HG03571 (cell line): ENCODE data around the gene TMEM235.
"Not testable (repeated sequence)": the region's sequence is repeated elsewhere in the genome, so short reads cannot be mapped to it uniquely, and the experiment has no call there.

ENCODE experiments used
- ATAC-seq: cut with Tn5 transposase; IDR thresholded peaks from one replicate; pipeline ENCODE4 v1.9.1; 2021; ENCODE audit not compliant: unreplicated experiment

The TMEM235 gene

DNA sequence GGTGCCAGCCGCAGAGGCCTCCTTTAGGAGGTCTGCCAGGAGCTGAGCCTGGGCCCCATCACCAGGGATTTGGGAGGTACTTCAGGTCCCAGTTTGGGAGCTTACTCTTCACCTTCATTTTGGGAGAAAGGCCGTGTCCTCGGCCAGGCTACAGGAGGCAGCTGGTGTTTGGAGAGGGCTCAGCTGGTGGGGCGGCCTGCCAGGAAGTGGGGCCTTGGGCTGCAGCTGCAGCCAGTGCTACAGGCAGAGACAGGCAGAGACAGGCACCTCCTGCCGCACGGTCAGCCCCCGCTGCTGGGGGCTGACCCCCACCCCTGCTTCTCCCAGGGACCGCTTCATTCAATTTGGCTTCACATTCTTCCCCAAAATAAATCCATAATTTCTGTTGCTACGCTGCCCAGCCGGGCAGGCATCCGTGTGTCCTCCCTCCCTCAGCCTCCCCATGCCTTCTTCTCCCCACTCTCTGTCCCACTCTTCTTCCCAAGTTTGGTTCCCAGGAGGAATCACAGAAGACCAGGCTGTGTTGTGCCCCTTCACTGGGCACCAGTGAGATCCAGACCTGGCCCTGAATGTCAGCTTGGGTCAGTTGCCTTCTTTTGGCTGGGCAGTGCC is 6.1 kb downstream of the TMEM235 start:
- no peak for ATAC-seq

DNA sequence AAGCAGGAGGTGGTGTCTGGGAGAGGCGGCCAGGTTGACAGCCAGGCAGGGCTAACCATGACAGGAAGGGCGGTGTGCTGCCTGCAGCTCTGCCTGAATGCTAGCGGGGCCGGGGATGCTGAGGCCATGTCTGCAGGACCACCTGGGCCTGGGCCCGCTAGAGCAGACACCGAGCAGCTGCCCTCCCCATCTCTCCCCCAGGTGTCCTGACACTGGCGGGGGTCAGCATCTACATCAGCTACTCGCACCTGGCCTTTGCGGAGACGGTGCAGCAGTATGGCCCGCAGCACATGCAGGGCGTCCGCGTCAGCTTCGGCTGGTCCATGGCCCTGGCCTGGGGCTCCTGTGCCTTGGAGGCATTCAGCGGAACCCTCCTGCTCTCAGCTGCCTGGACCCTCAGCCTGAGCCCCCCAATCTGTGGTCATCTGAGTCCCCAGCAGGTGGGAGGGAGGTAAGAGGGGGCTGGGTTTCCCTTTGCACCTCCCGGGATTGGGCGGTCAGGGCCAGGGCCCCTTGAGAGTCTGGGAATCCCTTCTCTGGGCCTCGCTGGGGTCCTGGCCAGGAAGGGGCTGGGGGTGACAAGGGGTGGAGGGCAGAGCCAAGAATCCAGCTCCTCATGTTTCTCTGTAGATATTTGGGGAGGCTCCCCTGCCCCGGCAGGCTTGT is 7.5 kb downstream of the TMEM235 start:
- ATAC-seq = no peak

GRCh38 chr17:78239489-78239931 is 8.1 kb downstream of the TMEM235 start:
- ATAC-seq = no peak

GRCh38 chr17:78240012-78240655 is 8.7 kb downstream of the TMEM235 start:
- no peak for ATAC-seq

GRCh38 chr17:78240839-78241238 is 9.4 kb downstream of the TMEM235 start:
- no peak for ATAC-seq

DNA sequence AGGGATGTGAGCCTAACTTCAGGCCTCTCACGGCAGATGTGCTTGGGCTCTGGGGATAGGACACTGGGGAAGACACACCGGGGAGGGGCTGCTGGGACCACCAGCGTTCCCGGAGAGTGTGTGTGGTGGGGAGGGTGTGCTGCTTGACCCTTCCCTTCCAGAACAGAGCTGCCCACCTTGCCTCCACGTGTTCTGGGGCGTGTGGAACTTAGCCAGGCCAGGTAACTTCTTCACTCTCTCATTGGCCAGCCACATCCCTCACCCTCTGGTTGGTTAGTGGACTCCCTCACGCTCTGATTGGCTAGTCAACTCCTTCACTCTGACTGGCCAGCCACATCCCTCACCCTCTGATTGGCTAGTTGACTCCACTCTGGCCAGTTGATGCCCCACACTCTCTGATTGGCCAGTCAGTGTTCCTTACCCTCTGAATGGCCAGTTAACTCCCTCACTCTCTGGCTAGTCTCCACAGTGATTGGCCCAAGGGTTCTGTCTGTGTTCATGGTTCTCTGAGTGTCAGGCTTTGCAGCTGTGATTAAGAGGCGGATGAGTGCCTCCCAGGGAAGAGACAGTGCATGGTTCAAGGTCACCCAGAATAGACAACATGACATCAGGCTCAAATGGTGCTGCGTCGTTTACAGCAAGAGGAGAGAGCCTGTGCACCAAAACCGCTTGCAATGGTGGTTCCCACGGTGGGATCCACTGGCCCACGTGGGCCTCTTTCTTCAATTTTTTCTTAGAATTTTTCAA is 10.0 kb downstream of the TMEM235 start:
- ATAC-seq = no peak

DNA sequence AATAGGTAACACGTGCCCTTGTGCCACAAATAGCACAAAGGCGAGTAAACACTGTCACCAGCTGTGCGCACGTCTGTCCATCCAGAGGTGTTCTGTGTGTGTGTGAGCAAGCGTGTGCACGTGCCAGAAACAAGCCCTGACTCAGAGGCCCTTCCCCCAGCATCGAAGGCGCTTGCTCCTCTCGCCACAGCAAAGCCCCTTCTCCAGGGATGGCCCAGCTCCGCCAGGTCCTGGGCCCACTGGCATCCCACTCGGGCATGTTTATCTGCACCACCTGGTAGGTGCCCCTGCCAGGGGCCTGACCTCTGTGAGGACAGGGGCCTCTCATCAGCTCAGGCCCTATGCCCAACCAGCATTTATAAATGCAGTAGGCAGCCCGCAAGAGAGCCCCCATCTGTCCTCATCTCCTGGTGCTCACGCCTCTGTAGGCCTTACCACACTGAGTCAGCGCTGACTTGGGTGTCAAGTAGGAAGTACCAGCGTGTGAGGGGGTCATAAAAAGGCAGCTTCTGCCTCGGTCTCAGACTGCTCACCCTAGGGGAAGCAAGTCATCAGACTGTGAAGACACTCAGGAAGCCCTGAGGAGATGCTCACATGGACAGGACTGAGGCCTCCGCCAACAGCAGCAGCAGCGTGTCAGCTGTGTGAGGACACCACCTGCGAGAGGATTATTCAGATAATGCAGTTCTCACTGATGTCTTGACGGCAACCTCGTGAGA is 10.8 kb downstream of the TMEM235 start:
- ATAC-seq = peak; percentile 54

DNA sequence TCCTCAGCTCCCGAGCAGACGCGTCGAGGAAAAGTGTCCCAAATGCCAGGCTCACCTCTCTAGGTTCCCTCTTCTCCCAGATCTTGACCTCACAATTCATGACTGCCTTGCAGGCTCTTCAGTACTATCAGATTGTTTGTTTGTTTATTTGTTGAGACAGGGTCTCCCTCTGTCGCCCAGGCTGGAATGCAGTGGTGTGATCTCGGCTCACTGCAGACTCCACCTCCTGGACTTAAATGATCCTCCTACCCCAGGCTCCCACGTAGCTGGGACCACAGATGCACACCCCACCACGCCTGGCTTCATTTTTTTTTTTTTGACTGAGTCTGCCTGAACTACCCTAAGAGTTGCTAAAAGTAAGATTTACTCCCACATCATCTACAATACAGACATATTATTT is 15.9 kb downstream of the TMEM235 start:
- ATAC-seq = no peak

GRCh38 chr17:78248051-78248914 is 16.9 kb downstream of the TMEM235 start:
- ATAC-seq = no peak

GRCh38 chr17:78249074-78249817 is 17.8 kb downstream of the TMEM235 start:
- ATAC-seq = no peak

DNA sequence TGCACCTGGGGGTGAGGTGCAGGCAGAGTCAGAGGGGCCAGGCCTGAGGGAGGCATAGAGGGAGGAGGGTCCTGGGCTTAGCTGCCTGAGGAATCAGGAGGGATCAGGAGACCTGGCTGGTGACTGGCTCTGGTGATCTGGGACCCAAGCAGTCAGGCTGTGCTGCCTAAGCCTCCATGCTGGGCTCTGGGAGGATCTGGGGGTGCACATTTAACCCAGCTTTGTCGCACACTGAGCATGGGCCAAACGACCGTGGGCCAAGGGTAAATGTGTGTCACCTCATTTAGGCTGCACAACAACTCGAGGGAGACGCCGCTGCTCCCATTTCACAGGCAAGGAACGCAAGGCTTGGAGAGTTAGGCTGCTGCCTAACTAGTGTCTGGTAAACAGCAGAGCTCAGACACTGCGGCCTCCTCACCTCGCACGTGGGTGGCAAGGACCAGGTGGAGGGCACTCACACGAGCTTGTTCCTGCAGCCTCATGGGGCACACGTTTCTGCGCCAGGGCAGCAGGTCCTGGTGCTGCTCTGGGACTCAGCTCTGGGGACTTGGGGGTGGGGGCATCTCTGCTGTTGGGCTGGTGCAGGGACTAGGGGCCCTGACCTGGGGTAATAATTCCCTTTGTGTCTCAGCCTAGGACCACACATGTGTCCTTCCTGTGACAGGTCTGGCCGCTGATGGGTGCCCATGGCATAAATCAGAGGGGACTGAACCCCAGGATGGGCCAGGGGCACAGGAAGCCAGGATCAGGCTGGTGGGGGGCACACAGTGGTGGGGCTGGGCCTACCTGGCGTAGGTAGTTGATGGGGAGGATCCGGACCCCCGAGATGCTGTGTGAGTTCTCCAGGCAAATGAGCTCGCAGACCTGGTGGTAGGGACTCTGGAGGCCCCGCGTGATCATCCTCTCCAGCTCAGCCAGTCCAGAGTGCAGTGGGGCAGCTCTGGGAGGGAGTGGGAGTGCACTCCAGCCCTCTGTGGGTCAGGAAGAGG is 18.7 kb downstream of the TMEM235 start:
- no peak for ATAC-seq

- ATAC-seq = no peak
Measured at GRCh38 chr17:78250891-78251772, 19.7 kb downstream of the TMEM235 start.

DNA sequence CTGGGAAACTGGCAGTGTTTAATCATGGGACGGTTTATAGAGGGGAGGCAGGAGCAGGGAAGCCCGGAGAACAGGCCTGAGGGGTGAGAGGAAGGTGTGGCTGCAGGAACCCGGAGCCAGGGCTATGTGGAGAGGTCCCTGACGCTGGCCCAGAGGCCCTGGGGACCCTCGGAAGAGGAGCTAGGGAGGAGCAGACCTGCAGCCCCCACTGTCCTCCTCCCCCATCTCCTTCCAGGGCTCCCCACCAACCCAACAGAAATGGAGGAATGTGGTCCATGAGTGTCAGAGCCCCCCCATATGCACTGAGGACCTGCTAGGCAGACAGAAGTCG is 20.3 kb downstream of the TMEM235 start:
- no peak for ATAC-seq

DNA sequence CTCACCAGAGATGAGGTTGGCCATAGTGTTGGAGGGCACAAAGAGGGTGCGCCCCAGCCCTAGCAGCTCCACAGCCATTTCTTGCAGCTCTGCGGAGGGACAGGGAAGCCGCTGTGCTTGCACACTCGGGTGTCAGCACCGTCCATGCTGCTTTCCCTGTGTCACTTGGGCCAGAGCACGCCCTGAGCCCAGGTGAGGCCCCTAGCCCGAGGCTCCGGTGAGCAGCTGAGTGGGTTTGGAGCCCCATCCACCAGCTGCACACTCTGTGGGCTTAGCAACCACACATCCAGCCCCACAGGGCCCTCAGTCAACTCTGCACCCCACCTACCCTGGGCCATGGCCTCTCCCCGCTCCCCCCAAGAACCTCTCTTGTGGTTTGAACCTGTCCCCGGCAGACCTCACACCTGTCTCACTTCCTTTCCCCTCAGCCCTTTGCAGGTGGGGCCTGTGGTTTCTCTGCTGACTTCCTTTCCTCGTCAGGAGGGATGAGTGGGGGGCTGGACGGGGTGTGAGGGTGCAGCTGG is 20.7 kb downstream of the TMEM235 start:
- no peak for ATAC-seq

- ATAC-seq = no peak
Measured at GRCh38 chr17:78252701-78253635, 21.5 kb downstream of the TMEM235 start.

- ATAC-seq = not testable (repeated sequence)
Measured at GRCh38 chr17:78253636-78253945, 22.2 kb downstream of the TMEM235 start.
